Lower lobe of right lung (tissue), 2 donors: ENCODE data around the gene DGKI. TPM values are rescaled to one million over a fixed set of nuclear protein-coding genes. Genes with fewer than 3 reads are reported as not detected.

Experiments
- ATAC-seq, 2 donors: fragments of 200-7000 bp; cut with Tn5 transposase; one replicate each; pipeline ENCODE4 v1.9.1; 2020 to 2022; ENCODE audit warnings: mild to moderate bottlenecking in 2 of 2, moderate library complexity in 2 of 2
- DNase-seq: peaks from one replicate; pipeline ENCODE4 v3.0.0-alpha.2; 2020
- H3K27ac ChIP-seq: fragments of 200-600 bp; one replicate; pipeline ENCODE4 v1.8.0; 2022
- H3K27me3 ChIP-seq: fragments of 200-600 bp; one replicate; pipeline ENCODE4 v1.8.0; 2022; ENCODE audit warnings: low read depth
- H3K36me3 ChIP-seq: fragments of 200-600 bp; one replicate; pipeline ENCODE4 v1.8.0; 2022; ENCODE audit warnings: mild to moderate bottlenecking
- H3K4me1 ChIP-seq: fragments of 200-600 bp; one replicate; pipeline ENCODE4 v1.8.0; 2022
- H3K4me3 ChIP-seq: fragments of 200-600 bp; one replicate; pipeline ENCODE4 v1.8.0; 2022; ENCODE audit warnings: mild to moderate bottlenecking
- H3K9me3 ChIP-seq: fragments of 200-600 bp; one replicate; pipeline ENCODE4 v1.8.0; 2022
- CTCF ChIP-seq: fragments of 200-600 bp; IDR thresholded peaks from one replicate; pipeline ENCODE4 v1.8.0; 2022; ENCODE audit warnings: antibody characterized with exemption, mild to moderate bottlenecking
- intact Hi-C: fragments of 100-400 bp; cut with DNase I; formaldehyde crosslinking; loops from one replicate; pipeline ENCODE4 v1.11.0; 2022
- total RNA-seq: library from RNA; stranded (reverse); fragmentation: NEBNext Ultra II Directional; extraction: Animal tissue kit (Norgen Biotek cat#: 25700); gene quantifications from one replicate; pipeline ENCODE4 v1.2.1, GENCODE V29; 2021
- donor health status: DM: no; HTN: yes; CAD: no; lungs with severe emphysema.

The DGKI gene
- total RNA-seq, 1 donor from 2014 or later = 0.09 TPM

- Histone ChIP-seq H3K36me3 (no peaks in the 10 kb centered on the region), H3K27me3 (no peaks in the 10 kb centered on the region), H3K4me1 (no peaks in the 10 kb centered on the region), H3K27ac (peak overlapping the region; percentile 48), H3K4me3 (no peak overlapping the region), H3K9me3 (no peaks in the 10 kb centered on the region)
- peak; percentile 94 for ATAC-seq
- peak; percentile 45 for DNase-seq
- TF ChIP-seq CTCF = no peak
- intact Hi-C loops = no loop called here
Measured at GRCh38 chr7:137399827-137400823, 446.6 kb downstream of the DGKI start.

- Histone ChIP-seq H3K36me3 (no peaks in the 10 kb centered on the region), H3K9me3 (no peaks in the 10 kb centered on the region), H3K27ac (no peak overlapping the region), H3K27me3 (no peaks in the 10 kb centered on the region), H3K4me3 (no peak overlapping the region), H3K4me1 (no peaks in the 10 kb centered on the region)
- DNase-seq (no peak), ATAC-seq (no peak)
- TF ChIP-seq CTCF = no peak
- intact Hi-C loops = no loop called here
Measured at GRCh38 chr7:137396051-137396450, 450.7 kb downstream of the DGKI start.

- Histone ChIP-seq H3K27ac (no peak overlapping the region), H3K4me1 (no peaks in the 10 kb centered on the region), H3K36me3 (no peaks in the 10 kb centered on the region), H3K9me3 (no peaks in the 10 kb centered on the region), H3K4me3 (no peak overlapping the region), H3K27me3 (no peaks in the 10 kb centered on the region)
- DNase-seq (no peak), ATAC-seq (no peak)
- intact Hi-C loops = no loop called here
- TF ChIP-seq CTCF = no peak
Measured at GRCh38 chr7:137395420-137395819, 451.4 kb downstream of the DGKI start.

GRCh38 chr7:137393570-137393969 lies 453.2 kb downstream of the DGKI start:
- ATAC-seq = peak; percentile 65 to 67
- Histone ChIP-seq H3K27ac (no peak overlapping the region), H3K4me1 (no peaks in the 10 kb centered on the region), H3K4me3 (no peak overlapping the region), H3K36me3 (no peaks in the 10 kb centered on the region), H3K9me3 (no peaks in the 10 kb centered on the region), H3K27me3 (no peaks in the 10 kb centered on the region)
- no peak for DNase-seq
- no peak for TF ChIP-seq CTCF
- intact Hi-C loops = no loop called here

GRCh38 chr7:137390076-137390475 lies 456.7 kb downstream of the DGKI start:
- Histone ChIP-seq H3K36me3 (no peaks in the 10 kb centered on the region), H3K9me3 (no peaks in the 10 kb centered on the region), H3K4me3 (no peak overlapping the region), H3K4me1 (no peaks in the 10 kb centered on the region), H3K27me3 (no peaks in the 10 kb centered on the region), H3K27ac (no peak overlapping the region)
- peak; percentile 40 to 75 for ATAC-seq
- no peak for DNase-seq
- intact Hi-C loops = no loop called here
- no peak for TF ChIP-seq CTCF
